Activated CD8-positive, alpha-beta memory T cell treated with anti-CD3 and anti-CD28 coated beads, Interleukin-2, amount 50 U/mL, for 4 hours (primary cell): ENCODE data around the gene HYAL3.

Experiments
- DNase-seq: peaks from one replicate; pipeline ENCODE4 v3.0.0-alpha.2; 2020

The HYAL3 gene

GRCh38 chr3:50327943-50328691 lies 28.9 kb upstream of the HYAL3 start, which contains the start of gene TUSC2:
TSS of gene TUSC2 (minus strand) at chr3:50328223. CDS start at chr3:50328099, 124 bp downstream.
- DNase-seq: peak; percentile 94

DNA sequence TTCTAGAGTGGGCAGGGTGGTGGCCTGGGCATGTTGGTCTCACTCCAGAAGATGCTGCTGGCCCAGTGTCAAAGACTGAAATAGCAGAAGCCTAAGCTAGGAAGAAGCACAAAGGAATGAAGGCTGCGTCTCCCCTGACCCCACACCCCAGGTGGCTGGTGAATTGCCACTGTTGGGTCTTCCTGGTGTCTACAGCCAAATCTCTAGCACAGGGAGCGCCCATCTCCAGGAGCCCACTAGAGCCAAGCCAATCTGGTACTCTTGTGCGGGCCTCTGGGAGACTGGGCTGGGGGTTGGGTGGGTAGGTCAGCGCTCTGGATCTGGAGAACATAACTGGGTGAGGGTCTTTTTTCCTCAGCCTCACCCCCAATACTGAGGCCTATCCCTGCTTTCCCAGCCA lies 27.9 kb upstream of the HYAL3 start:
- no peak for DNase-seq

DNA sequence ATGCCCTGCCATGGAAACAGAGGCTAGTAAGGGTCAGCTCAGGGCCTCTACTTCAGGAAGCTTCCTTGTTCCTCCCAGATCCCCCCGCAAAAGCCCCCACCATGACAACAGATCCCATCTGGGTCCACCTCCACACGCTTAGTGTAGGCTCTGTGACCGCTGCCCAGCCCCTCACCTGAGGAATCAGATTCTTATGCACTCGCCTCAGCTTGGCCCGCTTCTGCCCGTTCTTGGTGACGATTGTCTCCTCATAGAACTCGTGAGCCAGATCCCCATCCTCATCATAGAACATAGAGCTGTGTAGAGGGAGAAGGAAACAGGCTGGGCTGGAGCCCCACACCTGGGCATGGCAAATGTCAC lies 27.0 kb upstream of the HYAL3 start:
- DNase-seq: no peak

GRCh38 chr3:50325497-50326181 lies 26.4 kb upstream of the HYAL3 start:
- DNase-seq: no peak

GRCh38 chr3:50325113-50325480 lies 25.9 kb upstream of the HYAL3 start:
- DNase-seq: no peak

GRCh38 chr3:50324351-50325112 lies 25.3 kb upstream of the HYAL3 start:
- DNase-seq: peak; percentile 66

DNA sequence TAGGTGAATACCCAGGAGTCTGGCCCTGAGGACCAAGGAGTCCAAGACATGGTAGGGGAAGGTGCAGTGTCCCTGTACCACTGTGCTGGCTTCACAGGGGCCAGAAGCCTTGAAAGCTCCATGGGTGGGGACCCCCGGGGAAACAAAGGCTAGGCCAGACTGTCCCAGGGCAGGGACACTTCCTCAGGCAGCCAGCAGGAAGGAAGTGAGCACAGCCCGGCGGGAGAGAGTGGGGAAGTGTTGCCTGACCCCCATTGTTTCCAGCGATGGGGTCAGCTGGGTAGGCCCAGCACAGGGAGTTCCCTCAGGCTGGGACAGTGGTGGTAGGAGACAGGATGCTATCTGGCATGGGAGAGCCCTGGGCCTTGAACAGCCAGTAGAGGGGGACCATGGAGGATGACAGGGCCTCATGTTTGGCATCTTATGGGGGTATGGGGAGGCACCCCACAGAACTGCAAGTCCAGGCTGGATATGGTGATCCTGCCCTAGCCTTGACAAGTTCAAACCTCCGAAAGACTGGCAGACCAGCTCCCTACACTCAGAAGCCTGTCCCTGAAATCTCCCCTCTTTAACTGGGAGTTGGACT lies 24.5 kb upstream of the HYAL3 start:
- no peak for DNase-seq

DNA sequence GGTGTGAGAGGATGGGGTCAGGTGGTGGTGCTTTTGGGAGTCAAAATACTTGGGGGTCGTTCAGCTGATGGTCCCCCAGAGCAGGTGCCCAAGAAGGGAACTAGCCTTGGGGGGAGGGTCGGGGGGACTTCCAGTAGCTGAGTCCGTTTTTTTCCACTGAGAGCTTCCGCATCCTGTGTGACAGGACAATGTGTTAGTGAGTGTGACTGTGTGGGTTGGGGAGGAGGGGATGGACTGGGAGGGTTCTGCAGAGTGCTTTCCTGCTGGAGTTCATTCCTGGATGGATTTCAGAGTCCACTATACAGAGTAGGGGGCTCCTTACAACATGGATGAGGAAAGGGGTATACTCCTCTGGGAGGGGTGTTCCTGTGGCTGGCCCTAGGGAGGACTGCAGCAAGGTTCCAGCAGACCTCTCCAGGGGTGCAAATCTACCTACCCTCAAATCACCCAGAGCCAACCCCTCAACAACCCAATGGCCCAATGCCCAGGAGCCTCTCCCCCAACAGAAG lies 23.9 kb upstream of the HYAL3 start:
- no peak for DNase-seq

GRCh38 chr3:50322386-50323091 lies 23.3 kb upstream of the HYAL3 start, which contains the start of gene HYAL2:
TSS of gene HYAL2 (minus strand) at chr3:50322745. CDS start at chr3:50320489, 2,256 bp downstream.
- DNase-seq: no peak

- DNase-seq: no peak
Observed at GRCh38 chr3:50322115-50322385, 22.8 kb upstream of the HYAL3 start.

- DNase-seq: peak; percentile 78
Observed at GRCh38 chr3:50321336-50322114, 22.3 kb upstream of the HYAL3 start.

GRCh38 chr3:50320853-50321335 lies 21.7 kb upstream of the HYAL3 start:
- DNase-seq: peak; percentile 67

GRCh38 chr3:50319894-50320625 lies 20.9 kb upstream of the HYAL3 start:
- DNase-seq: no peak

- no peak for DNase-seq
Observed at GRCh38 chr3:50319181-50319893, 20.1 kb upstream of the HYAL3 start.

DNA sequence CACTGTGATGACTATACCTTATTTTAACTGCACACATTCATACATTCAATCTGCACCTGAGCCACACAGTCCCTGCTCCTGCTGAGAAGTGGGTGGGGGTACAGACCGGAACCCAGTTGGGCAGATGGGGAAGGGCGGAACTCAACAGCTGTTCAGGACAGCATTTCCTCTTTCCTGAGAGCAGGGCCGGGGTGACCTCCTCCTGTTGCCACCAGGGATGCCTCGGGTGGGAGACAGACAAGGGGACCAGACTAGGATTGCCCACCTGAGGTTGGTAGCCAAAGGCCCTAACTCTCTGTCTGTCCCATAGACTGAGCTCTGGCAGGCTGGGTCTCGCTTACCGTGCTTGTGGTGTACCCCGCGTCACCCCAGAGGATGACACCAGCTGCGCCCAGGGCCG lies 19.4 kb upstream of the HYAL3 start:
- DNase-seq: no peak

DNA sequence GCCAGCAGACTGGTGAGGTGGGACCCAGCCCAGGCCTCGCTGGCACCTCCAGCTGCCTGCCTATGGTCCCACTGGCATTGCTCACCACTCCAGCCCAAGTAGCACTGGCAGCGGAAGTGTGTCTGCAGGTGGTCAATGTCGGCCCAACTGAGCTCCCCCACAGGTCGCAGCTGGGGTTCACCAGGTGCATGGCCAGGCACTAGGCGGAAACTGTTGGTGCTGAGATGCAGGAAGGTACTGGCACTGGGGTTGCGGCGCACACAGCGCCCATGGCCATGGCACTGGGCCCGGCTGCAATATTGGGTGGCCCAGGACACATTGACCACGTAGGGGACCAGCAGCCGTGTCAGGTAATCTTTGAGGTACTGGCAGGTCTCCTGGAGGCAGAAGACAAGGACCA lies 19.0 kb upstream of the HYAL3 start:
- no peak for DNase-seq

DNA sequence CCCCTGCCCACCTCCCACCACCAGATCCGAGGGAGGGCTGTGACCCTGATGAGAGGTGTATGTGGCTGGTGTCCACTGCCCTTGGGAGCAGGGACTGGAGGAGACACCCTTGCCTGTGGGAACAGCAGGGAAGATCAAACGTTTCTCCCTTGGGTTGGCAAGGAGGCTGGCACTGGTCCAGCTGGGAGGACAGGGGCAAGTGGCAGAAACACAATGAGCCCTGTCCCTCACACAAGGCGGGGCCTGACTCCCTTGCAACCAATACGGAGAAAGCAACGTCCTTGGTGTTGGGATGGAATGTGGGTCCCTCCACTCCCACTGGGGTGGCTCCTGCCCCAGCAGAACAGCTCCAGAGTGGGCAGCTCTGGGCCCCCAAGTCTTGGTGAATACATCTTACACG lies 18.1 kb upstream of the HYAL3 start:
- DNase-seq: no peak

DNA sequence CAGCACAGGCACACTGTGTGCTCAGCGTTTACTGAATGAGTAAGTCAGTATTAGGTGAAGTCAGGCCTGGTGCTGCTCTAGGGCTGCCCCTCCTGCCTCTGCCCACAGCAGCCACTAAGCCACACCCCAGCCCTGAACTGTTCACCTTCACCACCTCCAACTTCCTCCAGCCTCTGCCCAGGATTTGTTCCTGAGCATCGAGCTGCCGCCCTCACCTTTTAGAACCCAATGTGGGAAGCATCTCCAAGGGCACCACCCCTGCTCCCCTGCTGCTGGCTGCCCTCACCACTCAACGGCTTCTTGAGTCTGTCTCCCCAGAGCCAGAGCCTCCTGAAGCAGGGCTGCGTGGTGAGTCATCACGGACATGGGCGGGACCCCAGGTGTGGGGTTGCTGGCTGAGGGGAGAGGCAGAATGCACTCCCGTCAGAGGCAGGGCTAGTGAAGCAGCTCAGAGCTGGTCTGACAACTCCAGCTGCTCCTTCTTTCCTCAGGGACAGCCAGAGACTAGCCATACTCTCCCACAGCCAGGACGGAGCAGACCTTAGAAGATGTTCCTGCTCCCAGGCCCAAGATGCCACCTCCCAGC lies 17.5 kb upstream of the HYAL3 start:
- peak; percentile 80 for DNase-seq

- no peak for DNase-seq
Observed at GRCh38 chr3:50314816-50315215, 15.6 kb upstream of the HYAL3 start.

DNA sequence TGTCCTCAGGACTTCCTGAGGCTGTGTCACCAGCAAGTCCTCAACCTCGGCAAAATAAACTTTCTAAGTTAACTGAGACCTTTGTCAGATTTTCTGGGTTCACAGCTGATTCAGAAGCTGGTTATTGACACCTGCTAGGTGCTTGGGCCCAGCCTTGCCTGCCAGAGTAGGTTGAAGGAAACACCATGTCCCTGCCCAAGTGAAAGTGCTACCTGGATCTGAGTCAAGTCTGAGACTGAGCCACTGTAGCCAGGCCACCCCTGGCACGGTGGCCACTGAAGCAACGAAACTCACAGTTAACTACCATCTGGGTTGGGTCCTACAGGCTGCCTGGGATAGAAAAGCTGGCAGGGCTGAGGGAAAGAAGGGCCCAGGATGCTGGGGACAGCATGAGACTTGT lies 15.1 kb upstream of the HYAL3 start:
- no peak for DNase-seq
